ENCODE data around the gene ICAM5. TPM values are rescaled to one million over a fixed set of nuclear protein-coding genes. Genes with fewer than 3 reads are reported as not detected.
A peak's percentile ranks its signal among the peaks of the same experiment; 100 is the strongest.

ICAM5 gene
- total RNA-seq, 1 donor from 2014 or later, result 0.38 TPM

GRCh38 chr19:10306327-10306726 is 16.6 kb downstream of the ICAM5 start:
- ATAC-seq (no peak), DNase-seq (ENCODE audit: missing footprints) (peak; percentile 13)
- intact Hi-C loops (cut with DNase I), result no loop called here

- intact Hi-C loops (cut with DNase I), result no loop called here
- DNase-seq (ENCODE audit: missing footprints), result peak; percentile 11
- ATAC-seq, result no peak
Observed at GRCh38 chr19:10309423-10309822, 19.7 kb downstream of the ICAM5 start, which contains the start of gene ZGLP1. ZGLP1 (minus strand) TSS chr19:10309815.

- peak; percentile 89 for ATAC-seq
- DNase-seq (ENCODE audit: missing footprints), result peak; percentile 94
- intact Hi-C loops (cut with DNase I), result no loop called here
Observed at GRCh38 chr19:10315335-10316214, 25.8 kb downstream of the ICAM5 start, which contains the start of gene FDX2. FDX2 (minus strand) TSS chr19:10316015; CDS start chr19:10315996, 19 bp downstream.

- no peak for ATAC-seq
- peak; percentile 41 for DNase-seq (ENCODE audit: missing footprints)
- intact Hi-C loops (cut with DNase I), result no loop called here
Observed at GRCh38 chr19:10316229-10317044, 26.7 kb downstream of the ICAM5 start.

- DNase-seq (ENCODE audit: missing footprints) (peak; percentile 45), ATAC-seq (no peak)
- intact Hi-C loops (cut with DNase I), result no loop called here
Observed at GRCh38 chr19:10317045-10317856, 27.5 kb downstream of the ICAM5 start.

- ATAC-seq (no peak), DNase-seq (ENCODE audit: missing footprints) (peak; percentile 32)
- intact Hi-C loops (cut with DNase I), result no loop called here
Observed at GRCh38 chr19:10317857-10318462, 28.2 kb downstream of the ICAM5 start.

- intact Hi-C loops (cut with DNase I), result no loop called here
- peak; percentile 50 for DNase-seq (ENCODE audit: missing footprints)
- ATAC-seq, result no peak
Observed at GRCh38 chr19:10318807-10319682, 29.3 kb downstream of the ICAM5 start.

- peak; percentile 28 for DNase-seq (ENCODE audit: missing footprints)
- intact Hi-C loops (cut with DNase I), result no loop called here
- no peak for ATAC-seq
Observed at GRCh38 chr19:10320602-10321416, 31.1 kb downstream of the ICAM5 start.

GRCh38 chr19:10321417-10321797 is 31.7 kb downstream of the ICAM5 start:
- intact Hi-C loops (cut with DNase I), result no loop called here
- no peak for ATAC-seq

GRCh38 chr19:10321874-10322835 is 32.4 kb downstream of the ICAM5 start:
- ATAC-seq (no peak), DNase-seq (ENCODE audit: missing footprints) (peak; percentile 53)
- intact Hi-C loops (cut with DNase I), result no loop called here

More at GRCh38 chr19:10321417-10321797, 31.7 kb downstream of the ICAM5 start:
- peak; percentile 52 for DNase-seq (ENCODE audit: missing footprints)

GRCh38 chr19:10325732-10326131 is 36.0 kb downstream of the ICAM5 start:
- intact Hi-C loops (cut with DNase I), result no loop called here
- ATAC-seq (no peak), DNase-seq (ENCODE audit: missing footprints) (no peak)

GRCh38 chr19:10327793-10328192 is 38.0 kb downstream of the ICAM5 start:
- peak; percentile 6 for DNase-seq (ENCODE audit: missing footprints)
- intact Hi-C loops (cut with DNase I), result no loop called here
- no peak for ATAC-seq

- DNase-seq (ENCODE audit: missing footprints) (peak; percentile 31), ATAC-seq (no peak)
- intact Hi-C loops (cut with DNase I), result no loop called here
Observed at GRCh38 chr19:10328558-10329429, 39.0 kb downstream of the ICAM5 start.

GRCh38 chr19:10329555-10329954 is 39.8 kb downstream of the ICAM5 start:
- intact Hi-C loops (cut with DNase I), result no loop called here
- no peak for ATAC-seq

More at GRCh38 chr19:10329555-10329954, 39.8 kb downstream of the ICAM5 start:
- peak; percentile 15 for DNase-seq (ENCODE audit: missing footprints)
